Body of pancreas (tissue), 4 donors: ENCODE results near the gene RMRP. TPM values are rescaled to one million over a fixed set of nuclear protein-coding genes. Genes with fewer than 3 reads are reported as not detected.

Source experiments
- ATAC-seq: fragments of 150-250 bp; one replicate; pipeline ENCODE4 v1.9.1; 2016
- DNase-seq, 4 donors: peaks; one replicate each; pipeline ENCODE4 v3.0.0-alpha.2; 2019
- H3K27ac ChIP-seq, 4 donors: fragments of 200-600 bp; sonication (generic); 1 replicate in 3 of 4; 2 replicates in 1 of 4; pipeline versions ENCODE4 v1.5.1 to v1.6.1; 2016 to 2019; ENCODE audit warnings: mild to moderate bottlenecking in 1 of 4, mixed read lengths in 1 of 4, moderate library complexity in 1 of 4
- H3K27me3 ChIP-seq, 2 donors: fragments of 200-600 bp; sonication (generic); one replicate each; pipeline ENCODE4 v1.6.0; 2016; ENCODE audit warnings: mild to moderate bottlenecking in 1 of 2
- H3K36me3 ChIP-seq, 2 donors: fragments of 200-600 bp; sonication (generic); replicated peaks in 1 of 2; 2 replicates each; pipeline ENCODE4 v1.5.1; 2016; ENCODE audit warnings: low read depth in 2 of 2; ENCODE audit not compliant: insufficient read depth in 1 of 2
- H3K4me1 ChIP-seq: fragments of 200-600 bp; sonication (generic); one replicate; pipeline ENCODE4 v1.6.0; 2016
- H3K4me3 ChIP-seq, 2 donors: fragments of 200-600 bp; sonication (generic); 1 replicate in 1 of 2; 2 replicates in 1 of 2; pipeline ENCODE4 v1.5.1; 2016 to 2019
- H3K9me3 ChIP-seq, 3 donors: fragments of 200-600 bp; sonication (generic); 1 replicate in 2 of 3; 2 replicates in 1 of 3; pipeline ENCODE4 v1.5.1; 2016
- CTCF ChIP-seq, 7 experiments: fragments of 450-650 bp in 4 of 7; fragments of 200-600 bp in 3 of 7; sonication (generic) in 3 of 7; IDR thresholded peaks; one replicate each; pipeline ENCODE4 v1.5.1; 2016 to 2019; ENCODE audit warnings: antibody characterized with exemption in 7 of 7
- POLR2A ChIP-seq, 3 donors: fragments of 450-650 bp; IDR thresholded peaks; one replicate each; pipeline ENCODE4 v1.6.1; 2016; ENCODE audit warnings: antibody characterized with exemption in 3 of 3, mild to moderate bottlenecking in 2 of 3
- WGBS, 2 donors: methylation state at CpG; one replicate each; pipeline ENCODE4 v1.1.5; 2017; 5-methylcytosine and 5-hydroxymethylcytosine counted together
- intact Hi-C: fragments of 100-400 bp; cut with DNase I; formaldehyde crosslinking; loops from one replicate; pipeline ENCODE4 v1.15.1; 2023
- total RNA-seq, 2 donors: library from RNA; depleted of rRNA; stranded (reverse); fragments of >200 nt; gene quantifications; one replicate each; pipeline ENCODE4 v1.1.0, GENCODE V29; 2016

RMRP gene
- total RNA-seq, result 1,000 to 10,000 TPM in 1 of 2 donors, 100 to 1,000 TPM in 1; 887 to 2,577 TPM

GRCh38 chr9:35657546-35658136 lies at the start of gene RMRP:
RMRP (minus strand) TSS chr9:35658019.
- DNase-seq (peak; percentile 97 to 99 (median 98)), ATAC-seq (peak; percentile 93)
- TF ChIP-seq POLR2A (IDR thresholded peaks at IDR 0.05), result peak; percentile 82 to 93 (median 91)
- peak in 4 of 7 experiments; percentile 53 to 82 (median 66) for TF ChIP-seq CTCF (IDR thresholded peaks at IDR 0.05)
- Histone ChIP-seq H3K9me3 (no peaks in the 10 kb centered on the region), H3K4me1 (peaks cover 37% of the 10 kb centered on the region), H3K4me3 (peak within 1 kb of the TSS; percentile 44 to 73), H3K27me3 (no peaks in the 10 kb centered on the region), H3K27ac (peak within 1 kb of the TSS; percentile 90 to 99 (median 96)), H3K36me3 (no peaks in the 10 kb centered on the region)
- intact Hi-C loops, result no loop called here
- 1% methylated on average over 20 to 42 of the region's 42 CpGs for WGBS, 2 donors

DNA sequence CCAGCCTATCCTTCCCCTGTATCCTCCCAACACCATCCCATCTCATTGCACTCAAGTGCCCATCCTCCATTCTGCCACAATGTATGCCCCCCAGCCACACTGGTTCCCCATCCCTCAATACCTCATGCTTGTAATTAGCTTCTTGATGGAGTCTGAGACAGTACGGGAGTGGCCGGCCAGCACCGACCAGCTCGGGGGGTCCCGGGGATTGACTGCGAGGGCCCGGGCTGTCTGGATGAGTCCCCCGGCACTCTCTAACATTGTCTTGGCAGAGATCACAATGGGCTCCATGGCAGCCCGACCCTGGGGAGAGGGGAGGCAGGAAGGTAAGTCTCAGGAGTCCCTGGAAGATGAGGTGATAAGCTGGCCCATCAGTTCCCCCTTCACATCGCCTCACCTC lies 49.1 kb upstream of the RMRP start:
- DNase-seq, result no peak
- H3K27me3 ChIP-seq, result no peaks in the 10 kb centered on the region
- TF ChIP-seq POLR2A (IDR thresholded peaks at IDR 0.05), result no peak
- TF ChIP-seq CTCF (IDR thresholded peaks at IDR 0.05), result no peak
- H3K9me3 ChIP-seq, result no peaks in the 10 kb centered on the region
- no peak overlapping the region for H3K4me3 ChIP-seq
- peaks cover 40 to 79% of the 10 kb centered on the region in 2 donors for H3K36me3 ChIP-seq
- no peaks in the 10 kb centered on the region for H3K4me1 ChIP-seq
- intact Hi-C loops, result no loop called here
- WGBS, 2 donors, result 92 to 93% methylated on average over 9 to 10 of the region's 10 CpGs
- no peak overlapping the region for H3K27ac ChIP-seq
- ATAC-seq, result no peak

DNA sequence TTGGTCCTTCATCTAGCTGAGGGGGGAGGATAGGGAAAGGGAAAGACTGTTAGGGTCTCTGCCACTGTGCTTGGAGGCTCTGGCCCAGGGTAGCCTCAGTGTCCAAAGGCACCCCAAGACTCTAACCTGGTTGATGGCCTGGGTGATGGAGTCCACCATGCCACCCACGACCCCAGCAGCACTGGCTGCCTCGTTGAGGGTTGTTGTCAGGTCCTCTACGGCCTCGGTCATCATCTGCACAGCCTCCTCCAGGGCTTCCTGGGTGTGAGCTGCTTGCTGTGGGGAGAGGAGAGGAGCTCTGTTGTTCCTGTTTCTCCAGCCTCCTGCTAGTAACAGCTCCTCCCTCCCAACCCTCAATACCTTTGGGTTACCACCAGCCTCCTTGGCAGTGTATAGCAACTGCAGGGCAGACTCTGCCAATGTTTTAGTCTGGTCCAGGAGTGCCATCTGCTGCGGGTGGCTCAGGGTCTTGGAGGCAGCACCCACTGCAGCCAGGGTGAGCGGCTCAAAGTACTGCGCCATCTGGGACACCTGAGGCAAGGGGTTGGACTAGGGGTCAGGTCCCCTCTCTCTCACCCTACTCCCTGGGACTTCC lies 48.1 kb upstream of the RMRP start:
- Histone ChIP-seq H3K36me3 (peaks cover 33 to 76% of the 10 kb centered on the region in 2 donors), H3K27me3 (no peaks in the 10 kb centered on the region), H3K9me3 (no peaks in the 10 kb centered on the region), H3K27ac (no peak overlapping the region), H3K4me1 (no peaks in the 10 kb centered on the region), H3K4me3 (no peak overlapping the region)
- TF ChIP-seq POLR2A (IDR thresholded peaks at IDR 0.05), result no peak
- no peak for TF ChIP-seq CTCF (IDR thresholded peaks at IDR 0.05)
- ATAC-seq (no peak), DNase-seq (no peak)
- intact Hi-C loops, result no loop called here
- WGBS, 2 donors, result 85% methylated on average over 7 of the region's 7 CpGs; no CpG with 5 or more reads in 1 of the 2 donors

DNA sequence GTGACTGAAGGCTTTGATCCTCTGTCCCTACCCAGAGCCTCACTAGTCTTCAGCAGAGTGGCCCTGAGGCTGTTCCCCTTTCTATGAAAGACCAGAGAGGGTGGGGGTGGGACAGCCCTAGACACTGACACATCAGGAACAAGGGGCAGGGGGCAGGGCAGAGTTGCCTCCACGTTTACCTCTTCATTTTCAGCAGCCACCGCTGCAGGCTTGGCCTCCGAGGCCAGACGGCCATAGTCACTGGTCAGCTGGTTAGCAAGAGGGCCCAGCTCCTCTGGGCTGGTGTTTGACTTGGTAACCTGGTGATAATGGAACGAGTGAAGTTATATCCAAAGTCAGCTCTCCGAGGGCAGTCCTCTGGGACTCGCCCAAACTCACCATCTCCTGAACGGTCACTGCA lies 47.6 kb upstream of the RMRP start:
- DNase-seq, result no peak
- Histone ChIP-seq H3K9me3 (no peaks in the 10 kb centered on the region), H3K4me1 (no peaks in the 10 kb centered on the region), H3K27me3 (no peaks in the 10 kb centered on the region), H3K27ac (no peak overlapping the region), H3K4me3 (no peak overlapping the region), H3K36me3 (peaks cover 37 to 72% of the 10 kb centered on the region in 2 donors)
- ATAC-seq, result no peak
- TF ChIP-seq POLR2A (IDR thresholded peaks at IDR 0.05) (no peak), CTCF (IDR thresholded peaks at IDR 0.05) (no peak)
- WGBS, 2 donors, result 83 to 87% methylated on average over 1 to 8 of the region's 8 CpGs
- intact Hi-C loops, result no loop called here
